Iris pigment epithelial cell (primary cell): ENCODE results near the gene RBMS1.

Experiments
- DNase-seq: peaks from one replicate; pipeline ENCODE4 v3.0.0-alpha.2; 2011; ENCODE audit warnings: low read depth

Gene RBMS1

DNA sequence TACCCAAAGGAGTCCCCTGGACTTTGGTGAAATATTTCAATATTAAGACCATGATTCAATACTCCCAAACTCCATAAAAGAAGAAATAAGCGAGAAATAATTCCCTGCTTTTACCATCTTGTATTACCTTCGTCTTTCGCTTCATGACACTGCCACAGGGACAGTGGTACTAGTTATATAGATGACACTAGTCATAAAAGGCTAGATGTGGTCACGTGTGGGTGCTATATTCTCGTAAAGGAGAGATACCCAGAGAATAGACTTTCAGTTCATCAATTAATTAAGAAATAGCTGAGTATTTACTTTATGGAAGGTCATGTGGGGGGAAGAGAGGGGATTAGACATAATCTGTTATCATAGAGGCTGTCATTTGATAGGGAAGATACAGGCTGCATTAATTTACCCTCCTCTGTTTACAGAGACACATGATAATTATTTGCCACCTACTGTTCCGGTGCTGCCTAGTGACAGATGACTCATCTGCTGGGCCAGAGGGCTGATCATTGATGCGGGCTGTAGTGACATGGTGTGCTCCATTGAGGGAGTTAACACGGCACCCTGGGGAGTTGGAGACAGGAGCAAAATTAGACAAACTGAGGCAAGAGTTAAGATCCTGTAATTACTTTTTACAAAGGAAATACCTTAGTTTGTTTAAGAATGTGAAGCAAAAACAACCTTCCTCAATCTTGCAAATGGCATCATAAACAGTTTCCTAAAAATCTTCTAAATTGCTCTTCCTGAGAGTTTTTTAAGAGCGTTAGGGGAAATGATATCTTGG lies 215.3 kb downstream of the RBMS1 start:
- no peak for DNase-seq

DNA sequence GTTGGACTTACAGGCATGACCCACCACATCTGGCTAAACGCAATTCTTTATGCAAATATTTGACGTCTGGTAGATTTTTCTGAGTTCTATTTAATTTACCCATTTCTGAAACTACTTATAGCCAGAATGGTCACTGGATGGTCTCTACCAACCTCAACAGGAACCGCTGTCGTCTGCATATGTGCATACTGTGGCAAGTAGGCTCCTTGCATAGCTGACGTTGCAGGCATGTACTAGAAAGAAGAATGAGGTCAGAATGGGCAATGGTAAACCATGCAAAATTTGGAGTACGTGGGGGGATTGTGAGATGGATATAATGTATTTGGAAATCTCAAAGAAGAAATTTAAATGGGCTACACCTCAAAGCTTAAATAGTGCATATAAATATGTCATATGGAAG lies 216.5 kb downstream of the RBMS1 start:
- no peak for DNase-seq

GRCh38 chr2:160275656-160276055 lies 218.0 kb downstream of the RBMS1 start:
- DNase-seq: no peak

GRCh38 chr2:160271171-160272086 lies 222.2 kb downstream of the RBMS1 start:
- no peak for DNase-seq

DNA sequence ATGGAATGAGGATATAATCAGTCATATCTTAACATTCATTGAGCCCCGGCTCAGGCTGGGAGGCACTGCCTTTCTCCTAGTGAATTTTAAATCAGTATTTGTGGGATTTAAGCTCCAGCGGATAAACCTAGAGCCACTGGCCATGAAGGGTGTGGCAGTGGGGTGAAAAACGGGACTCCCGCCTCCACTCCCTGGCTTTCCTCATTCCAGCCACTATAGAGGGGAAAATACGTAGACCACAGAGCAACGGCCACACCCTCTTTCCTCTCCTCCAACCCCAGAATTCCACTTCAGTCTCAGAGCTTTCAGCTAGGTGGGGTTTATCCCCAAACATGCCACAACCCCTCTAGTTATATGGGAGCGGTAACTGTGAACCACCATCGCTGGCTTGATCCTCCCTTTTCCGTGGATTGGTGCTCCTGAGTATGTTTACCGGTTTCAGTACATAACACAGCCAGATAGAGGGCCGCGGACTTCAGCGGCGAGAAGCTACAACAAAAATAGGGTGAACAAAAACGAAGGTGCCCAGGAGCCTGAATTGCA lies 223.0 kb downstream of the RBMS1 start:
- peak; percentile 65 for DNase-seq

DNA sequence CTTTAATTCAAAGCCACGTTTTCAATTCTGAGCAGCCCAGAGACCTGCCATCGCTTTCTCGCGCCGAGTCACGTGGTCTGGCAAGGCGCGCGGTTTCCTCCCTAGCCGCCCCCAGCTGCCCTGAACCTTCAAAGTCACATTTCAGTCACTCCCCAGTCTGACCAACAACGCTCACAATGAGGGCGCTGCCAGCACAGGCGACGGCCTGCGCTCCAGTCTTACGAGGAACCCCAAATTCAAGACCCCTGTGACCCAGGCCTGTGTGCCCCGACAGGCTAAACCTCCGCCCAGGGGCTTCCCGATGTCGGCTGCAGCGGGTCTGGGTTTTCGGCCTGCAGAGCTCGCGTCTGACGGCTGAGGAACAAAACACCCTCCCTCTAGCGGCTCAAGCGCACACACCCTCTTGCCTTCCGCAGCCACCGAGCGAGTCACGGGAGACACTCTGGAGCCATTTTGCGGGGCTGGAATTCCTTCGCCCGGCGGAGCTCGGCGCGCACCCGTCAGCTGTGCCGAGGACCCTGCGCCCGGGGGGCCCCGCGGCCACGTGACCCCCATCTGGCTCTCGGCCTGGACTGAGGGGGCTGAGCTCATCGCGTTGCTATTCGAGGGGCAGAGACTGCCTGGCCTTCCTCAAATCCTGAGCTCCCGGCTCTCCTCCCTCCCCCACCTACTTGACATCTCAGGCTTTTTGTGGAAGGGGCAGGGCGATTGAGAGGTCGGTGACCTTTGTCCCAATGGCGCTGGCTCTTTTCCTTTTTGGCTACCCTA lies 223.6 kb downstream of the RBMS1 start:
- DNase-seq: peak; percentile 93

DNA sequence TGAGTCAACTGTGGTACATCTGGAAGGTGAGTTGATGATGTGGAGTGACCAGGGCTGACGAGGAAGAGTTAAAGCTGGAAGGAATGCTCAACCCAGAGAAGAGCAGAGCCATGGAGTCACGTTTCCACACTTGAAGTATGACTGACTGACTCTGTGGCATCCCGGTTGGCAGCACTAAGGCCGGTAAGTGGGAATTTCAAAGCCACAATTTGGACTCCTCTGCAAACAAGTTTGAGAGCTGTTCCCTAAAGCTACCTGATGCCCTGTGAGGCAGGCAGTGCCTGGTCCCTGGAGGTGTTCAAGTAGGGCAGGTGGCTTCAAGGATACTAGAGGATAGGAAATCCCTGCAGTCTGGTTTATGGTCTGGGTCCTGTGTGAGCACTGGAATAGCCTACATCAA lies 224.2 kb downstream of the RBMS1 start:
- DNase-seq: no peak

DNA sequence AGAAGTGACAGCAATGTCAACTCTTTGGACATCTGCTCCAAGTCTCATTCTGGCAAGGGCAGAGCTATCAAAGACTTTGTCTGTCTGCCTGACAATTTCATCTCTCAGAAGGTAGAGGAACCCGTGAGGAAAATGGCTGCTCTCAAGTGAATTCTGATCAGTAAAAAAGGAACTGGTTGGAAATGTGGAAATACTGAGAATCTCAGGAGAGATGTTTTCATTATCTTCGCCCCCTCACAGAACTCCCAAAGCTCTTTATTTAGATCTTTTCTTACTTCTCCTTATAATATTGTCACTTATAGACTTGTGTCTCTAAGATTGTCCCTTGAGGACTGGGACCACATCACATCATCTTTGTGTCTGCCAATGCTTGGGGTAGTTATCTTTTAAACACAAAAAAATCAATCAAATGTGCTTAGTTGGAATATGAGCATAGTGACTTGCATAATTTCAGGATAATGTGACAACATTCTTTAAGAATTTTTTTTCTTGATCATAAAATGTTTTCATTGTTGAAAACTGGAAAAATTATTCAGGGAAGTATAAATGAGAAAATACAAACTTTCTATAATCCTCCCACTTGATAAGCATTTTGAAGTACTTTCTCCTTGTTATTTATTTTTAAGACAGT lies 225.3 kb downstream of the RBMS1 start:
- no peak for DNase-seq

DNA sequence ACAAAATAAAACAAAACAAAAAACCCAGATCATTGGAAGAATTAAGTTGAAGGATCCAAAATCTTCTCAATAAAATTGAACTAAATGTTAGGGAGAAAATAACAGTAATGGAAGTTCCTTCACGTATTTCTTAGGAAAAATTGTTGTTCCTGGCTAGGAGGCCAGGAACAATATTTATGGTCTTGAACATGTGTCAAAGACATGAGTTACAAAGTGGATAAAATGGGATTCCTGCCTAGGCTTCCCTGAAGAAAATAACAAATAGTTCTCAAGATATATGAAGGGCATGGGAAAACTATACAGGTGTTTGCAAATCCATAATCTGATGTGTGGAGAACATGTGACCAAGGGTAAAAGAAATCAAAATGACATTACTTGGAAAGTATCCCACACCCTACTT lies 225.9 kb downstream of the RBMS1 start:
- no peak for DNase-seq

DNA sequence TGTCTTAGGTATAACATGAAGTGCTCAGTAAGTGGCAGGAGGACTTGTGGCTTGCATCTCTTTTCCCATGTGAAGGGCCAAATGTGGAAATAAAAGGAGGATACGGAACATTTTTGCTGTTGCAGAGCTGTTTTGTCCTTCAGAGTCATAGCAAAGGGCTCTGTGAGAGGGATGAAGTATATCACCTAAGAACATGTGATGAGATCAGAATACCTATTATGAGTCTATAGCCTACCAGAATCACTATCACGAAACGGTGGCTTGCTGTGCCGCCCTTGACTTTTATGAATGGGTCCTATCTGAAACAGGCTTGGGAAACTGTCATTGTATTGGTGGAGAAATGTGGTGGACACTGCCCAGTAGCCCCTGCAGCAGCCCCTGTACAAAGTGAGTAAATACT lies 226.6 kb downstream of the RBMS1 start:
- DNase-seq: no peak

- no peak for DNase-seq
Observed at GRCh38 chr2:160266037-160266551, 227.5 kb downstream of the RBMS1 start.

DNA sequence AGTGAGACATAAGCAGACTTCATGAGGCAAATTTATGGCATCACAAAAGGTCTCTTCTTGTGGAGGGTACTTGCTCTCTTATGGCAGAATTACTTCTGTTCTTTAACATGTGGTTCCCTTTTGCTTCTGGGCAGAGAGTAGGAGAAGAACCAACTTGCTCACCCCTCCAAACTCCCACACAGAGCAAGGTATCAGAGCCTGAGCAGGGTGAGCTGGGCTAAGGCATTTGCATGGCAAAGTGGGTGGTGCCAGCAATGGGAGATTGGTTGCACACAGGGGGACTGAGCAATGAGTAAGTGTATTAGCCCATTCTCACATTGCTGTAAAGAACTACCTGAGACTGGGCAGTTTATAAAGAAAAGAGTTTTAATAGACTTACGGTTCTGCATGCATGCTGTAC lies 229.3 kb downstream of the RBMS1 start:
- no peak for DNase-seq

GRCh38 chr2:160261732-160262131 lies 231.9 kb downstream of the RBMS1 start:
- no peak for DNase-seq

DNA sequence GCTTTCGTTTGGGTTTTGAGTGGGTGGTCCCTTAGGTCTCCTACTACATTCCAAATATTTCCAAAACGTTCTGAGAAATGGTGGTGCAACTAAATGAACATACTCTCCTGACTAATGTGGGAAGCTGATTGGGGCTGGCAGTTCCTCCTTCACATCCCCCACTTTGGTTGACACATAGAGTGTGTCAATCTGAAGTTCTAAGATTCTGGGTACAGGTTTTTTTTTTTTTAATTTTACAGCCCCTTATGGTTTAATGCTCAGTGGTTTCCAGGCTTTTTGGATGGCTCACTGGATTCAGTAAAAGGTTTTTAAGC lies 235.2 kb downstream of the RBMS1 start:
- no peak for DNase-seq

DNA sequence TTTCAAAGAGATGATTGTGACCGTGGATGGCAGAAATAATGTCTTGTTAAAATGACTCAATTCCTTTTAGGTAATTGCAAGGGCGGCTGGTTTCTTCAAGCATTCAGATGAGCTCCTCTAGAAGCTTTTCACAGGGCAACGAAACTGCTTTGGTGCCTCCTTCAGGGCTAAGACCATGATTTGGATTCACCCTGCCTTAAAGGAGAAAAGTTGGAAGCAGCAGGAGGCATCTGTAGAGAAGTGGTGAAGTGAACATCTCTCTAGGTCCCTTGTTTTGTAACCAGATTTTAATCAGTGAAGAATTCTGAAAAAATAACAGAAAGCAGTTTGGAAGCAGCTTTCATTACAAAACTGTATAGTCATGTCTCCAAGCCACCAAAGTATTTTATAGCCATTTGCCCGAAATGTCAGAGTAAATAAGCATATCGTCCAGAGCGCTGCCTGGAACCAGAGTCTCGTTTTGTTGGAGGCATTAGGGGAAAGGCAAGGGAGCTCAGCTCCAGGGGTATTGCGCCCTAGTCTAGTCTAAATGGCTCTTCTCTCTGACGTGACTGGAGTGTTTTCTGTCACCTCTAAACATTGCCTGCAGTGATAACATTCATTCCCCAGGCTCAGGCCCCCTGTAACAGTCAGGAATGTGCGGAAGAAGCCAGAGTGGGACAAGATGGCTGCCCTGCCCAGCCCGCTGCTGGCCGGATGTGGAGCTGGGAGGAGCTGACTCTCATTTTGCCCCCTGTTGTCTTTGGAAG lies 235.7 kb downstream of the RBMS1 start:
- DNase-seq: no peak

GRCh38 chr2:160257041-160257742 lies 236.4 kb downstream of the RBMS1 start:
- no peak for DNase-seq

DNA sequence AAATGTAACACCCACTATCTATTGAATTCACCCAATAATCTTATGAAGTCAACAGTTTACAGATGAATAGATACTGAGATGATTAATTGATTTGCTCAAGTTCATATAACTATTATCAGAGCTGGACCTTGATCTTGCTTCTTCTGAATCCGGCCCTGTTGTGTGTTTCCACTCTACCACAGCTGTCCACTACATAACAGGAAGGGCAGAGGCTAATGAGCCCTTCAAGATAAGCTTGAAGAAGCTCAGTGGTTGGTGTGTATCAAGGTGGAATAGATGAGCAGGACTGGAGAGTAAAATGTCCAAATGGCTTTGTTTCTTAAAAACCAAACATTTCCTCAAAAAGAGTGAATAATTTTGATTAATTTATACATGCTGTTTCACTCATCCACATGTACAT lies 237.1 kb downstream of the RBMS1 start:
- DNase-seq: no peak

- DNase-seq: no peak
Observed at GRCh38 chr2:160255408-160255807, 238.2 kb downstream of the RBMS1 start.

DNA sequence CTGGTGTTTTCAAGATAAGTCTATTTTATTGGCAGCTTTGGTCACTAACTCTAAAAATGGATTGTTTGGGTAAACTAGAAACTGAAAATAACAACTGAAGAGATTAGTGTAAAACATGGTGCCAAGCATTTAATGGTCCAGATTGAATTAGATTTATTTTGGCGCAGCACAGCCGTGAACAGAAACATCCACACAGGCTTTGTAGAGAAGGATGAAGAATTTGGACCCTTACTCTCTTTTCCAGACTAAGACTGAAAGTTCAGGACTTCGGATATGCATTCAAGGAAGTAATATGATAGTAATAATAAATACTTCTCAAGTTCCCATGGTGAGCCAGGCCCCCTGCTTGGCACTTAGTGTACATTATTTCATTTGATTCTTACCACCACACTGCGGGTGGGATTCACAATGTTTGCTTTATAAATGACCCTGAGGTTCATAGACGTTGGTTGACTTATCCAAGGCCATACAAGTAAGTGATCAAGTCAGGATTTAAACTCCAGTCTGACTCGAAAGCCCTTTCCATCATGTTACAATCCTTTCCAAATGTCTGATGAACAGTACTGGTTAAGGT lies 239.3 kb downstream of the RBMS1 start:
- DNase-seq: no peak
